GM18858 (cell line): Measurements from ENCODE around the gene ASPG.

Experiments
- ATAC-seq: cut with Tn5 transposase; IDR thresholded peaks from one replicate; pipeline ENCODE4 v1.9.1; 2021; ENCODE audit not compliant: unreplicated experiment

The ASPG gene

DNA sequence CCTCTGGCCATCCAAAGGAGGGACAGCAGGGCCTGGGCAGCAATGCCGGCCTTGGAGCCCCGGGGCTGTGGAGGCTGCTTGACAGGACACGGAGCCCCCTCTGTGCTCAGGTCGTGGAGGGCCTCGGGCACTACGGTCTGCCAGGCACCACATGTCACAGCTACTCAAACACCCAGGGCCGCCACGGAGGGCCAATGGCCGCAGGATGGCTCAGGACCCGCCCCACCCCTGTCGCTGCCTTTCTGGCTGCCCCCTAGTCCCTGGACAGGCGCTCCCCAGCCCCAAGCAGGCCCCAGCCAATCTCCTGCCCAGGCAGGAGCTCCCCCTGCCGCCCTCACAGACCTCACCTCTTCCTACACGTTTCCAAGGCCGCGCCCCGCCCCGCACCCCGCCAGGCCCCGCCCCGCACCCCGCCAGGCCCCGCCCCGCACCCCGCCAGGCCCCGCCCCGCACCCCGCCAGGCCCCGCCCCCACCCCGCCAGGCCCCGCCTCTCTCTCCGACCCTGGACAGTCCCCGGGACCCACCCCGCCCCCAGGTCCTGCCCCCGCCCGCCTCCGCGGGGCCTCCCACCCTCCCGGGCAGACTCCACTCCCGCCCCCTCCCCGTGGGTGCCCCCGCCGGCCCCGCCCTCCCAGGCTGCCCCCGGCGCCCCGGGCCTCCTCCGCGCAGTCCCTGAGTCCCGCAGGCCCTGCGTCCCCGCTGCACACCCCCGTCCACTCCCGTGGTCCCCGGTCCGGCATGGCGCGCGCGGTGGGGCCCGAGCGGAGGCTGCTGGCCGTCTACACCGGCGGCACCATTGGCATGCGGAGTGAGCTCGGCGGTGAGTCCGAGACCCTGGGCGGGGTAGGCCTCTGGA, at the start of gene ASPG:
ASPG (plus strand) TSS at position 669 of the 857 bp plus-strand sequence; CDS start at position 740, 71 bp downstream.
- ATAC-seq, result no peak

DNA sequence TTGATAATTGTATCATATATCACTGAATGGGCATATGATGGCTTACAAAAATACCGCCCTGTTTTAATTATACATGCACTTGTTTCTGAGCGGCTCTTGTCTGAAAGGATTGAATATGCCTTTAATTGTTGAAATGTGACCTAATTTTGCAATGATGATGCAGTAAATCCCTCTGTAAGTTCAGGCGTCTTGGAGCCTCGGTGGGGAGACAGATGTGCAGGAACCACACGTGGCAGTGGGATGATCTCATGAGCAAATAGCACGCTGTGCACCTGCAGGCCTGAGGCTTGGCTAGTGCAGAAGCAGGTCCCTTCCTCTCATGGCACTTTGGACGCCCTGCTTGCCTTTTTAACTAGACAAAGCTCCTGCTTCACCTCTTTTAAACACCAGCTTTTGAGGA, 49.3 kb upstream of the ASPG start:
- no peak for ATAC-seq

DNA sequence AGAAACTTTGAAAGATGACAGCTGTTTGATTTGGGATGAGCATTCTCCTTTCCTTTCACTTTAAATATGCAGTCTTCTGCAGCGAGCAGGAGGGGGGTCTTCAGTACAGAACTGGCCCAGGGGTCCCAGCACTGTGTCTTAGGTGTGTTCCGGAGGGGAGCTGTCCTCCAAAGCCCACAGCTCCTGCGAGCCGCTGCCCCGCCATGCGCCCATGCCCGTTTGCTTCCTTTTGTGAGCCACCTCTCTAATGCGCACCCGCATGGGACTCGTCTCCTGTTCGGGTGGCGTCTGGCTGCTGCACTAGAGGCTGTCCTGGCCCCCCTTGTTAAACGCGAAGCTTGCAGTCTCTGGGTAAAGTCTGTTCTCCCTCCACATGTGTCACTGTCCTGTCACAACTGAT, 48.4 kb upstream of the ASPG start:
- no peak for ATAC-seq

DNA sequence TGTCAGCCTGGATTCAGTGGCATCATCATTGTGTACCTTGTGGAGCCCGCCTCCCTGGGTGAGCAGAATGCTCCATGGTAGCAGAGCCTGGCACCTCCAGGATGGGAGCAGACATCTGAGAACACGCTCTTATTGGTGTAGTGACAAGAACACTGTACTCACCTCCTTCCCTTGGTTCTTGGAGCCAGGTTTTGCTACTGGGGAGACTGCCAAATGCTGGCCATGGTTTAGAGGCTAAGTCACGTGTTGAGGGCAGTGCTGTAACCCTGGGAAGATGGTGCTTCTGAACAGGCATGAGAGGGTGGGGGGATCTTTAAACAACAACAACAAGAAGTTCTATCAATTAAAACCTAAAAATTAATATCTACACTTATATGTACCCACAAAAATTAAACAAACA, 47.6 kb upstream of the ASPG start:
- ATAC-seq, result no peak

DNA sequence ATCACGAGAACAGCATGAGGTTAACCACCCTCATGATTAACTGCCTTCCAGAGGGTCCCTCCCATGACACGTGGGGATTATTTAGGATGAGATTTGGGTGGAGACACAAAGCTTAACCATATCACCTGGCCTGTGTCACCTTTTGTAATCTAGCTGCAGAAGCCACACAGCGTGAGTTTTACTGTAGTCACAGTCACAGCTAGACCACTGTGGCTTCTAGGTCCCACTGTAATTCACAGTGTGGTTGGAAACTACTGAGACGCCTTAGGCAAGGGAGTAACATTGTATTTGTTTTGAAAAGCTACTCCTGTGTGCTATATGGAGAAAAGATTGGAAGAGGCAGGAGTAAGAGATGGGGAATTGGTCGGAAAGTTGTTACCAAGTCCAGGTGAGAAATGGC, 46.3 kb upstream of the ASPG start:
- no peak for ATAC-seq

DNA sequence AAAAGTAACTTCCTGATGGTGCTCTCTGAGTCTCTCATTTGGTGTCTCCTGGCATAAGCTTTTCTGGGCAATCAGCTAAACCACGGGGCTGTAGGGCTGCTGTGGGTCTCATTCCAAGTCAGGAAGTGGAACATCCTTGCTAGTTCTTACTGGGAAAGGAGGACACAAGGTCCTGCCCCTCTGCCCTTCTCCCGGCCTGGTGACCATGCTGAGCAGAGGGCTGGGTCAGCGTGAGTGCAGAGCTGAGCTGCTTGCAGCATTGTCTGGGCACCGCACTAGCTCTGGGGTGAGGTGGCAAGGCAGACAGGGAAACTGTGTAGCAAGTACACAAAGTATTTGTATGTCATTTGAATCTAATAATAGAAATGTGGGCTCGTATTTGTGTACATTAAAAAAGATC, 45.0 kb upstream of the ASPG start:
- ATAC-seq, result no peak

DNA sequence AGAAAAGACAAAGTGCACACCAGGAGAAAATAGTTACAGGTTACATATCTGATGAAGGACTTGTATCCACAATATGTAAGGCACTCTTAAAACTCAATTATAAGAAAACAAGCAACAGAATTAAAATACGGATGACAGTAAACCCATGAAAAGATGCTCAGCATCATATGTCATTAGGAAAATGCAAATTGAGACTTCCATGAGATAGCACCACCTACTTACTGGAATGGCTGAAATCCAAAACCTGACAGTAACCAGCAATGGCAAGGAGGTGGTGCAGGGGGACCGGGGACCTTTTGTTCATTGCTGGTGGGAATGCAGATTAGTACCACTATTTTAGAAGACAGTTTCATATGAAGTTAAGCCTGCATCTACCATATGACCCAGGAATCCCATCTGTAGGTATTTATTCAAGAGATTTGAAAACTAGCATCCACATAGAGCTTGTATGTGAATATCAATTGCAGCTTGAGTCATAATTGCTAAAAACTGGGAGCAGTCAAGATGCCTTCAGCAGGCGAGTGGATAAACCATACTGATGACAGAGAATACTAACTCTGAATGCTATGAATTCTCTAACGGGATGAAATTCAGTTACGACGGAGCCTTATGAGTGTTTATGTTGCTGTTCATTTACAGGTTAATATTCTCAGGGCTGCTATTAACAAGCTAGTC, 43.9 kb upstream of the ASPG start:
- no peak for ATAC-seq

DNA sequence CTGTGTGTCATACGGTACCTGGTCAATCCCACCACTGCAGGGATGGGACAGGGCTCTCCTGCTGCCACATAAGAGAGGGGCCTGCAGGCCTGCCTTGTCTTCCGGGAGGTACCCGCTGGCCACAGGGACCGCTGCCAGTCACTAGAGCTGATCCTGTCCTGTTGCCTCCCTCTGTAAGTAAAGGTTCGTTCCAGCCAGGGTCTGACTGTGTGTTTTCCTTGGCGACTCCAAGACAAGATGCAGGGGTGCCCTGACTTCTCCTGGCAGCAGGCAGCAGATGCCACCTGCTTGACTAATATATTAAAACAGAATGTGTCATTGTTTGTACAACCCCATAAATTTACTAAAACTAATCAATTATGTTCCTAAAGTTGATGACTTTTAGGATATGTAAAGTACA, 41.5 kb upstream of the ASPG start:
- ATAC-seq, result no peak

DNA sequence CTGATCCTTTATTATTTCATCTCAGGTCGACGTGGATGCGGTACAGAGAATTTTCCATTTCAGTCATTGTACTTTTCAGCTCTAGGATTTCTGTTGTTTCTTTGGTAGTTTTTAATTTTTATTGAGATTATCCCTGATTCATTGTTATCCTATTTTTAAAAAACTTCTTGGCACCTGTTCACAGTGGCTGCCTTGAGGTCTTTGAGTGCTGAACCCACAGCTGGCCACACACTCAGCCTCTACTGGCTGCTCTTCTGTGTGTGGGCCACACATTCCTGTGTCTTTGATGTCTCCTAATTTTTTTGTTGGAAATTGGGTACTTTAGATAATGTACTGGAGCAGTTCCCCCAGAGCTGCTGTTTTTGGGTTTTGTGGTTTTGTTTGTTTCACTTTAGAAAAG, 37.7 kb upstream of the ASPG start:
- ATAC-seq, result no peak

DNA sequence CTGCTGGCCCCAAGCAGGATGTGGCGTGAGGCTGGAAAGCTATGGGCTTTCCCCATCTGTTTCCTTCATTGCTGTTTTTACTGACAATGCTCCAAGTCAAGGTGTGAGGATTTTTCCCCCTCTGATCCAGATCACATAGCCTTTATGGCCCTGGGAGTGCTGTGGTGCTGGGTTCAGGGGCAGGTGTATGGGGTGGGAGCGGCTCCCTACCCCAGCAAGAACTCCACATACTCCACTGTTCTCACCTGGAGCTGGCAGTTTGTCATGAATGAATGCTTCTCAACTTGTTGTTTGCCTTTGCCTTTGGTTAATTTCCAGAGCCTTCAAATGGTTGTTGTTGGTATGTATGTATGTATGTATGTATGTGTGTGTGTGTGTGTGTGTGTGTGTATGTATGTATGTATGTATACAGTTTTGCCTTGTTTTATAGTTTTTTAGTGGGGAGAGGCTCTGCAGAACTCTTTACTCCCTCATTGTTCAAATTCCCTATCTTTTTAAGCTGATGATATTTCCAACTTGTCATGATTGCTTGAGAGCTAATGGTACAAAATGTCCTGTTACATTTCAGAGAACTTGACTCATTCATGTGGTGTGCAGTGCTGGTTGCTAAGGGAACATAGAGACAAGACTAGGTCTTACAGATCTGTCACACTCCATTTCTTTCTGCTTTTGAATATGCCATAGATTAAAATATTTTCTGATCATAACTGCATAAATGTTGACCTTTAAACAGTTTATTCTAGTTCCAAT, 36.6 kb upstream of the ASPG start:
- no peak for ATAC-seq

DNA sequence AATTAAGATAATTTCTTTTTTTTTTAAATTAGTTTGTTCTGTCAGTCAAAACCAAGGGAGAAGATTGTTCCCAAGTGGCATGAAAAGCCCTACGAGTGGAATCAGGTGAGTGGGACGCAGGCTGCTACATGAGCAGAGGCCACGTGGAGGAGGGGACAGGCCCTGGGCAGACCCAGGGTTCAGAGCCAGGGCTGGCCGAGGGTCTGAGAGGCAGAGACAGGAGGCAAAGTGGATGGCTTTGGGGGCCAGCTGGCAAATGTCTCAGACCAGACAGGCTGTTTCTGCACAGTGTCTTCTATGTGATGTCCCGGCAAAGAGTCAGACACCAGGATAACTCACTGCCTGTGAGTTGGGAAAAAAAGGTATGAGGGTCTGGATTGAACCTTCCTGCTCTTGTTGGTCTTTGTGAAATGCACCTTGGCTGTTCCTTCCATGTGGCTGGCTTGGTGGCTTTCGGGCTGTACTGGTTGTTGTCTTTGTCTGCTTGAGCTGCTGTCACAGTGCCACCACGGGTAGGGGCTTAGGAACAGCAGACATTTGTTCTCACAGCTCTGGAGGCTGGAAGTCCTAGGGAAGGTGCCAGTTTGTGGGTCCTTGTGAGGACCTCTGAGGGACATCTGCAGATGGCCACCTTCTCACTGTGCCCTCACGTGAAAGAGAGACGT, 35.8 kb upstream of the ASPG start:
- ATAC-seq, result no peak

DNA sequence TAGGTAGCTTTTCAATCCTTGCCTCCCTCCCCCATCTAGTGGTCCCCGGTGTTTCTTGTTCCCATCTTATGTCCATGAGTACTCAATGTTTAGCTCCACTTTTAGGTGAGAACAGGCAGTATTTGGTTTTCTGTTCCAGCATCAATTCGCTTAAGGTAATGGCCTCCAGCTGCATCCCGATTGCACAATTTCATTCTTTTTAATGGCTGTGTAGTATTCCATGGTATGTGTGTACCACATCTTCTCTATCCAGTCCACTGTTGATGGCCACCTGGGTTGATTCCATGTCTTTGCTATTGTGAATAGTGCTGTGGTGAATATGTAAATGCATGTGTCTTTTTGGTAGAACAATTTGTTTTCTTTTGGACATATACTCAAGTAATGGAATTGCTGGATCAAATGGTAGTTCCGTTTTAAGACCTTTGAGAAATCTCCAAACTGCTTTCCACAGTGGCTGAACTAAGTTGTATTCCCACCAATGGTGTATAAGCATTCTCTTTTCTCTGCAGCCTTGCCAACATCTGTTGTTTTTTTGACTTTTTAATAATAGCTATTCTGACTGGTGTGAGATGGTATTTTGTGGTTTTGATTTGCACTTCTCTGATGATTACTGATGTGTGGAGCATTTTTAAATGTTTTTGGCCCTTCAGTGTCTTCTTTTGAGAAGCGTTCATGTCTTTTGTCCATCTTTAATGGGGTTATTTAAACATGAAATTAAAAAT, 34.2 kb upstream of the ASPG start:
- ATAC-seq, result no peak

DNA sequence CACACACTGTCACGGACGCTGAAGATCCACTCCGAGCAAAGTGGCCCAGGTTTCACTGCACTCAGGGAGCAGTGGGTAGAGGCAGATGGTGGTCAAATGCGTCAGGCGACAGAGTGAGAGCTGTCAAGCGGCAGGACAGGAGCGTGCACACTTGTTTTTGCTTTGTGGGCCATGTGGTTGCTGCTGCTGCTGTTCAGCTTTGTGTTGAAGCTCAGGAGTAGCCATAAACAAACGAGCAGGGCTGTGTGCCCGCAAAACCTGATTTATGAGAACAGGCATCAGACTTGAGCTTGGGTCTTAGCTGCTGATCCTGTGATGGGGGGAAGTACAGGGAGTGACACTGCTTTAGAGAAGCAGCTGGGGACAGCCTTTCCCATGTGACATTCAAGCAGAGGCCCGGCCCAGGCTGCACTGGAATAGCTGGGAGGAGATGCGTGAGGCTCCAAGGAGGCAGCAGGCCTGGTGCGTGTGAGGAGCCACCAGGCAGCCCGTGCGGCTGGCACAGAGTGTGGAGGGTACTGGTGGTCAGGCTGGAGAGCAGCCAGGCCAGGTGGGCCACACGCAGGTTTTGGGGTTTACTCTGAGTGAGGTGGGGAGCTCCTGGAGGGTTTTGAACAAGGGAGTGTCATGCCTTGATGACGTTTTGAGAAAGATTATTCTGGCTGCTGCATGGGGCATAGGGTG, 31.1 kb upstream of the ASPG start:
- no peak for ATAC-seq

DNA sequence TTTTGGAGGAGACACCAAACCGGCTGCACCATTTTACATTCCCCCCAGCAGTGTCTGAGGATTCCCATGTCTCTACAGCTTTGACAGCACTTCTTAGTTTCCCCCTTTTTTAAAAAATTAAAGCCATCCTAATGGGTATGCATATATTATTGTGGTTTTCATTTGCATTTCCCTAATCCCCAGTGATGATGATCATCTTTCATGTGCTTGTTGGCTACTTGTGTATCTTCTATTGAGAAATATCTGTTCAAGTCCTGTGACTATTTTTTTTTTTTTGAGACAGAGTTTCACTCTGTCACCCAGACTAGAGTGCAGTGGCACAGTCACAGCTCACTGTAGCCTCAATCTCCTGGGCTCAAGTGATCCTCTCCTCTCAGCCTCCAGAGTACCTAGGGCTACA, 23.2 kb upstream of the ASPG start:
- no peak for ATAC-seq

DNA sequence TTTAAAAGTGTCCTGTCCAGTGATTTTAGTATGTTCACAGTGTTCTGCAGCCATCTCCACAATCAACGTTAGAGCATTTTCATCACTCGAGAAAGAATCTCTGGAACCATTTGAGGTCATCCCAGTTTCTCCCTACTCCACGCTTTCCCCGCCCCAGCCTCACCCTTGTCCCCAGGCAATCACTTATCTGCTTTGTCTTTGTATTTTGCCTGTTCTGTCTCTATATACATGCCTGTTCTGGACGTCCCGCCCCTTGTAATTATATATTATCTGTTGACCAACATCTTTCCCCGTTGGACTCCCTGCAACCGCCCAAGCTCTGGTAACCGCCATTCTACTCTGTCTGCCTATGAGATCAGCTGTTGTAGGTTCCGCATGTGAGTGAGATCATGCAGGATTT, 21.5 kb upstream of the ASPG start:
- no peak for ATAC-seq

DNA sequence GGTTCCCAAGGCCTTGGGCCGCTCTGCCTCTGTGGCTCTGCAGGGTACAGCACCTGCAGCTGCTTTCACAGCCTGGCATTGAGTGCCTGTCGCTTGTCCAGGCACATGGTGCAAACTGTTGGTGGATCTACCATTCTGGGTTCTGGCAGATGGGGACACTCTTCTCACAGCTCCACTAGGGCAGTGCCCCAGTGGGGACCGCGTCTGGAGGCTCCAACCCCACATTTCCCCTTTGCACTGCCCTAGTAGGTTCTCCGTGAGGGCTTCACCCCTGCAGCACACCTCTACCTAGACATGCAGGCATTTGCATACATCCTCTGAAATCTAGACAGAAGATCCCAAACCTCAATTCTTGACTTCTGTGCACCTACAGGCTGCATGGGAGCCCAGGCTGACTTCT, 19.2 kb upstream of the ASPG start:
- no peak for ATAC-seq

DNA sequence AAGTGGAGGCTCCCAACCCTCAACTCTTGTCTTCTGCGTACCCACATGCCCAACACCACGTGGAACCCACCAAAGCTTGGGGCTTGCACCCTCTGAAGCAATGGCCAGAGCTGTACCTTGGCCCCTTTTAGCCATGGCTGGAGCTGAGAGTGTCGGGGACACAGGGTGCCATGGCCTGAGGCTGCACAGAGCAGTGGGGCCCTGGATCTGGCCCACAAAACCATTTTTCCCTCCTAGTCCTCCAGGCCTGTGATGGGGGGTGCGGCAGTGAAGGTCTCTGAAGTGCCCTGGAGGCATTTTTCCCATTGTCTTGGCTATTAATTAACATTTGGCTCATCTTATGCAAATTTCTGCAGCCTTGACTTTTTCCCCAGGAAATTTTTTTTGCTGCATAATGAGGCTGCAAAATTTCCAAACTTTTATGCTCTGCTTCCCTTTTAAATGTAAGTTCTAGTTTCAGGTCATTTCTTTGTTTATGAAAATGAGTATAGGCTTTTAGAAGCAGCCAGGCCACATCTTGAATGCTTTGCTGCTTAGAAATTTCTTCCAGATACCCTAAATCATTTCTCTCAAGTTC, 18.7 kb upstream of the ASPG start:
- no peak for ATAC-seq

DNA sequence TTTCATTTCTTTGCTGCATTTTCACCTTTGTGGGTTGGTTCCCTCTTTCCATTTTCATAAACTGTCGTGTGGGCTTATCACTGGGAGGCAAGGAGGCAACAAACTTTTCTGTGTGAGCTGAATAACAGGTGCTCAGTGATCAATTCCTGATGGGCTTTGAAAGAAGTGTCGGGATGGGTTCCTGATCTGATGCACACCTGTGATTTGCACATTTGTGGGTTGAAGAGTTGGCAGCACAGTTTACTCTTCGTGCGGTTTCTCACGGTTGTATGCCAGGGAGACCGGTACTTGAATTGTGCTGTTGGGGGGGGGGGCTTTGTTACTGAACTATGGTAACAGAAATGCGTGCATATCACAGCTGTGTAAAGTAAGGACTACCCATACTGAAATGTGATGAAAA, 16.0 kb upstream of the ASPG start:
- ATAC-seq, result no peak

DNA sequence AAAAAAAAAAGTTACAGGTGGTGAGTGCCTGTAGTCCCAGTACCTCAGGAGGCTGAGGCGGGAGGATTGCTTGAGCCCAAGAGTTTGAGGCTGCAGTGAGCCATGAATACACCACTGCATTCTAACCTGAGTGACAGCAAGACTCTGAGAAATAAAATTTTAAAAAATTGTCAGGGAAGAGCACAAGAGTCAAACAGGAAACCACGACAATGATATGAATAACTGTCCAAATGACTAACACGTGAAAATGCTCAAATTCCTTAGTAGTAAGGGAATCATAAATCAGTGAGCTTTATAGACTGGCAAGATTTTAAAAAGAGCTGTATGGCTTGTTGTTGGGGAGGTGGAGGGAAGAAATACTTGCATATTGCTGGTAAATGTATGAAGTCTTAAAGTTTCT, 12.9 kb upstream of the ASPG start:
- no peak for ATAC-seq

DNA sequence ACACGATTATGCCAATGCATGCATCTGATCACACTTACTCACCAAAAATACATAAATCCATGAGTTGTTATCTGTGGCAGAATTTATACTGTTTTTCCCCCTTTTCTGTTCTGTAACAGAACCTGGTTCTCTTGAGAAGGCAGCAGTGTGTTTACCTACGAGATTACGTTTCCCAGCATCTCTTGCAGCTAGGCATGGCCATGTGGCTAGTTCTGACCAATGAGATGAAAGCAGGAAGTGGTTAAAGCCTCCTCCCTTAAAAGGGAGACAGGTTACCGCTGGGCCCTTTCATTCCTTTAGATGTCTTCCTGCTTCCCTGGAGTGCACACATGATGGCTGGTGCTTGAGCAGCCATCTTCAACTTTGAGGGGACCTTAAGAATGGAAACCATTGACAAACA, 11.7 kb upstream of the ASPG start:
- no peak for ATAC-seq
